ENCODE data around the gene FAM168B. TPM values are rescaled to one million over a fixed set of nuclear protein-coding genes. Genes with fewer than 3 reads are reported as not detected.

FAM168B gene
- total RNA-seq, 2 experiments from 2014 or later = 83.8 to 85.2 TPM

GRCh38 chr2:131004446-131005209 is 88.6 kb downstream of the FAM168B start:
- CTCF ChIA-PET = no interaction called here
- POLR2A ChIA-PET = no interaction called here

- CTCF ChIA-PET = no interaction called here
Measured at GRCh38 chr2:130998561-130998960, 94.7 kb downstream of the FAM168B start.

More at GRCh38 chr2:130998561-130998960, 94.7 kb downstream of the FAM168B start:
- POLR2A ChIA-PET = no interaction called here

Other genes with a start within 250 kb of the FAM168B start
- gene PLEKHB2, start 11.9 kb upstream of the FAM168B start, total RNA-seq = 10 to 100 TPM; 50.7 to 52.7 TPM
- gene POTEE, start 116.1 kb upstream of the FAM168B start, total RNA-seq = under 1 TPM; 0.29 to 0.34 TPM

Data from activated CD8-positive, alpha-beta memory T cell treated with anti-CD3 and anti-CD28 coated beads for 36 hours (primary cell).